Progenitor cell of endocrine pancreas (in vitro differentiated cells): ENCODE results near the gene MAP4K4. TPM values are rescaled to one million over a fixed set of nuclear protein-coding genes. Genes with fewer than 3 reads are reported as not detected.
"Not testable (repeated sequence)": the region's sequence is repeated elsewhere in the genome, so short reads cannot be mapped to it uniquely, and the experiment has no call there.

Experiments
- DNase-seq: peaks from one replicate; pipeline ENCODE4 v3.0.0; 2021; ENCODE audit warnings: low spot score; ENCODE audit not compliant: unreplicated experiment
- H3K27ac Mint-ChIP-seq: 2 replicates; pipeline ENCODE4 v1.8.0; 2021; ENCODE audit warnings: mild to moderate bottlenecking, moderate library complexity, mixed read lengths
- H3K27me3 Mint-ChIP-seq: 2 replicates; pipeline ENCODE4 v1.8.0; 2021; ENCODE audit warnings: mixed read lengths
- H3K36me3 Mint-ChIP-seq: 2 replicates; pipeline ENCODE4 v1.8.0; 2022; ENCODE audit warnings: mixed read lengths; ENCODE audit not compliant: insufficient read depth
- H3K4me1 Mint-ChIP-seq: 2 replicates; pipeline ENCODE4 v1.8.0; 2021; ENCODE audit warnings: low read depth, mixed read lengths
- H3K4me3 Mint-ChIP-seq: 2 replicates; pipeline ENCODE4 v1.8.0; 2021; ENCODE audit warnings: low read depth, mild to moderate bottlenecking, moderate library complexity, mixed read lengths
- H3K9me3 Mint-ChIP-seq: 2 replicates; pipeline ENCODE4 v1.8.0; 2021; ENCODE audit warnings: low read depth, mixed read lengths
- CTCF ChIP-seq: fragments of 200-600 bp; sonication (generic); IDR thresholded peaks from one replicate; pipeline ENCODE4 v1.5.0; 2021; ENCODE audit warnings: antibody characterized with exemption, mild to moderate bottlenecking; ENCODE audit not compliant: unreplicated experiment
- total RNA-seq: library from RNA; stranded (reverse); gene quantifications from 2 replicates; pipeline ENCODE4 v1.2.1, GENCODE V29; 2021

Gene MAP4K4
- total RNA-seq, 1 donor from 2014 or later = 171 TPM

DNA sequence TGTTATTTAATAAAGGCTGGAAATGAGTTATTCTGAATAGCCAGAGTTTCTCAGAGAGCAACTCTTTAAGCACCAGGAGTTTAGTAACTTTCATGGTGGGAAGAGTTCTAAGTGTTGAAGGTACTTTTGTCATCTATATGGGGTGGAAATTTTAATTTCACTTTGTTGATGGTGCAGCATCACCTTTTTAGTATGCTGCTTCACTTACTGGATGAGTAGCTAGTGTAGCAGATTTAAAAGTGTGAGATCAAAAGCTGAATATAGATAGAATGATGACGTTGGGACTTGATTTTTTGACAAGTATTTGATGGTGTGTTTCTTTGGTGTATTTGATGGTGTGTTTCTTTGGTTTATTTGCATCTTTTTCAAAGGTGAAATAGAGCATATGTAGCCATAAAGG lies 47.3 kb downstream of the MAP4K4 start:
- Mint-ChIP-seq H3K9me3 (no peaks in the 10 kb centered on the region), H3K36me3 (peaks cover 4% of the 10 kb centered on the region), H3K4me3 (no peak overlapping the region), H3K4me1 (peaks cover 58% of the 10 kb centered on the region), H3K27me3 (no peaks in the 10 kb centered on the region), H3K27ac (no peak overlapping the region)
- DNase-seq = no peak
- no peak for TF ChIP-seq CTCF

DNA sequence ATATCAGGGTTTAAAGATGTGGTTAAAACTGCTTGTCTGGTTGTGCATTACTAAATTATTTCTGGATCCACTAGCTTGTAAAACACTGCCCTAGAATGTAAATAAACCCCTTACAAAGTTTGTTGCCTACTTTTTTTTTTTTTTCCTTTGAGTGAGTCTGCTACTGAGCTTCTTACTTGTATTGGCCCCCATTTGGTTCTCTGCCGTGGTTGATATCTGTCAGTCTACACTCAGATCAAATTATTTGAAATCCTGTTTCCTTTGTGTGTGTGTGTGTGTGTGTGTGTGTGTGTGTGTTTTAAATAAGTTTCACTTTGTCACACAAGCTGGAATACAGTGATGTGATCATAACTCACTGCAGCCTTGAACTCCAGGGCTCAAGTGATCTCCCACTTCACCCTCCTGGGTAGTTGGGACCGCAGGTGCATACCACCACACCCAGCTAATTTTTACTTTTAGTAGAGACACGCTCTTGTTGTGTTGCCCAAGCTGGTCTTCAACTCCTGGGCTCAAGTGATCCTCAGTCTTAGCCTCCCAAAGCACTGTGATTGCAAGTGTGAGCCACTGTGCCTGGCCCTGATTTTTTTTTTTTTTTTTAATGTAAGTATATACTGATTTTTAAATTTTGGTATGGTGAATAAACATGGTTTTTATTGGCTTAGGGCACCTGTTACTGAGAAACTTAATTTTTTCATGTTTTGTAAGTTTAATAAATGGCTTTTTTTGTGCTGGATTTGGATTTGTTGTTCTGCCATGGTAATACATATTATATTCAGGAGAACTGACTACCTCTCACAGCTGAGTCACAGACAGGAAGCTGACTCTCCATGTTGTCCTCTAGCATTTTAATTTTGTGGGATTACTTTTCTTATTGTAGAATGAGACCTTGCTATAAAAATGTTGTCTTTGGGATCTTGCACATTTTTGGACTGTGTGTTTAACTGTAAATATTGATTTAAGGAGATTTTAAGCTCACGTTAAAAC lies 48.5 kb downstream of the MAP4K4 start:
- Mint-ChIP-seq H3K9me3 (no peaks in the 10 kb centered on the region), H3K4me1 (peaks cover 54% of the 10 kb centered on the region), H3K27me3 (no peaks in the 10 kb centered on the region), H3K27ac (no peak overlapping the region), H3K4me3 (no peak overlapping the region), H3K36me3 (peaks cover 4% of the 10 kb centered on the region)
- no peak for DNase-seq
- no peak for TF ChIP-seq CTCF

GRCh38 chr2:101748000-101748399 lies 50.5 kb downstream of the MAP4K4 start:
- no peak for TF ChIP-seq CTCF
- peaks cover 59% of the 10 kb centered on the region for H3K4me1 Mint-ChIP-seq
- H3K27ac Mint-ChIP-seq = no peak overlapping the region
- H3K36me3 Mint-ChIP-seq = peaks cover 4% of the 10 kb centered on the region
- no peaks in the 10 kb centered on the region for H3K9me3 Mint-ChIP-seq
- no peak overlapping the region for H3K4me3 Mint-ChIP-seq
- no peaks in the 10 kb centered on the region for H3K27me3 Mint-ChIP-seq
- no peak for DNase-seq

DNA sequence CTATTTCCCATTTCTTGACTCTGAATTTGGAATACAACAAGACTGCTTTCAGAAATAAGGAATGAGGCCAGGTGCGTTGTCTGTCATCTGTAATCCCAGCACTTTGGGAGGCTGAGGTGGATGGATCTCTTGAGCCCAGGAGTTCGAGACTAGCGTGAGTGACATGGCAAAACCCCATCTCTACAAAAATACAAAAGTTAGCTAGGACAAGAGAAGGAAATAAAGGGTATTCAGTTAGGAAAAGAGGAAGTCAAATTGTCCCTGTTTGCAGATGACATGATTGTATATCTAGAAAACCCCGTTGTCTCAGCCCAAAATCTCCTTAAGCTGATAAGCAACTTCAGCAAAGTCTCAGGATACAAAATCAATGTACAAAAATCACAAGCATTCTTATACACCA lies 51.0 kb downstream of the MAP4K4 start:
- DNase-seq, H3K27me3 Mint-ChIP-seq: not testable (repeated sequence)
- H3K27ac Mint-ChIP-seq = peak overlapping the region; percentile 82

GRCh38 chr2:101750688-101751087 lies 53.2 kb downstream of the MAP4K4 start:
- Mint-ChIP-seq H3K27ac (peak overlapping the region; percentile 82), H3K4me3 (no peak overlapping the region), H3K36me3 (peaks cover 3% of the 10 kb centered on the region), H3K9me3 (no peaks in the 10 kb centered on the region), H3K4me1 (peaks cover 69% of the 10 kb centered on the region), H3K27me3 (no peaks in the 10 kb centered on the region)
- no peak for DNase-seq
- no peak for TF ChIP-seq CTCF

More for the DNA sequence above, 51.0 kb downstream of the MAP4K4 start:
- peaks cover 60% of the 10 kb centered on the region for H3K4me1 Mint-ChIP-seq
- not testable (repeated sequence) for H3K36me3 Mint-ChIP-seq, H3K9me3 Mint-ChIP-seq, H3K4me3 Mint-ChIP-seq
